Neural cell (in vitro differentiated cells): ENCODE measurements around the gene DNAH3. TPM values are rescaled to one million over a fixed set of nuclear protein-coding genes. Genes with fewer than 3 reads are reported as not detected.

Source experiments
- H2AFZ ChIP-seq: fragments of 200-600, 300-800 bp; sonication (generic), shearing (Covaris generic); 2 replicates; pipeline ENCODE4 v1.6.0; 2014; ENCODE audit warnings: low read depth, mild to moderate bottlenecking, antibody characterized with exemption, low read length, moderate library complexity
- H3F3A ChIP-seq: fragments of 200-600 bp; shearing (Covaris generic); 2 replicates; pipeline ENCODE4 v1.6.1; 2016; ENCODE audit warnings: mild to moderate bottlenecking, moderate library complexity, mixed read lengths, antibody characterized with exemption, low read length; ENCODE audit not compliant: insufficient read depth, poor library complexity, severe bottlenecking
- H3K27ac ChIP-seq: fragments of 200-600, 300-800 bp; sonication (generic), shearing (Covaris generic); 2 replicates; pipeline ENCODE4 v1.5.1; 2014; ENCODE audit warnings: mild to moderate bottlenecking, low read length, moderate library complexity
- H3K27me3 ChIP-seq: fragments of 300-800, 200-600 bp; sonication (generic), shearing (Covaris generic); 2 replicates; pipeline ENCODE4 v1.6.0; 2014; ENCODE audit warnings: mild to moderate bottlenecking, low read depth, low read length, moderate library complexity; ENCODE audit not compliant: insufficient read depth
- H3K36me3 ChIP-seq: fragments of 300-800, 200-600 bp; sonication (generic), shearing (Covaris generic); 2 replicates; pipeline ENCODE4 v1.5.1; 2014; ENCODE audit warnings: mild to moderate bottlenecking, antibody characterized with exemption, low read length, moderate library complexity; ENCODE audit not compliant: insufficient read depth
- H3K4me2 ChIP-seq: fragments of 300-800, 200-600 bp; sonication (generic), shearing (Covaris generic); 2 replicates; pipeline ENCODE4 v1.6.0; 2014; ENCODE audit warnings: mild to moderate bottlenecking, low read length
- H3K4me3 ChIP-seq: fragments of 300-800, 200-600 bp; sonication (generic), shearing (Covaris generic); 2 replicates; pipeline ENCODE4 v1.5.1; 2014; ENCODE audit warnings: mild to moderate bottlenecking, low read length, moderate library complexity
- H3K79me2 ChIP-seq: fragments of 200-600 bp; shearing (Covaris generic); replicated peaks from 2 replicates; pipeline ENCODE4 v1.6.0; 2014; ENCODE audit warnings: mild to moderate bottlenecking, low read length, moderate library complexity; ENCODE audit not compliant: insufficient read depth
- H3K9ac ChIP-seq: fragments of 300-800, 200-600 bp; sonication (generic), shearing (Covaris generic); 2 replicates; pipeline ENCODE4 v1.6.1; 2016; ENCODE audit warnings: mild to moderate bottlenecking, low read length, mixed read lengths
- H3K9me2 ChIP-seq: fragments of 200-600 bp; shearing (Covaris generic); 2 replicates; pipeline ENCODE4 v1.6.1; 2016; ENCODE audit warnings: mild to moderate bottlenecking, low read length, mixed read lengths; ENCODE audit not compliant: insufficient read depth
- H3K9me3 ChIP-seq: fragments of 200-600, 300-800 bp; sonication (generic), shearing (Covaris generic); 2 replicates; pipeline ENCODE4 v1.6.1; 2016; ENCODE audit warnings: mild to moderate bottlenecking, mixed run types, low read length, moderate library complexity, mixed read lengths
- H4K20me1 ChIP-seq: fragments of 200-600 bp; shearing (Covaris generic); 2 replicates; pipeline ENCODE4 v1.6.1; 2016; ENCODE audit warnings: mild to moderate bottlenecking, mixed run types; ENCODE audit not compliant: insufficient read depth
- EP300 ChIP-seq: fragments of 450-650 bp; conservative IDR thresholded peaks from 2 replicates; pipeline ENCODE4 v1.6.1; 2014; ENCODE audit warnings: antibody characterized with exemption, mild to moderate bottlenecking, moderate library complexity; ENCODE audit not compliant: poor library complexity, severe bottlenecking
- EZH2 ChIP-seq: fragments of 200-600, 300-800 bp; shearing (Covaris generic), sonication (generic); IDR thresholded peaks from 2 replicates; pipeline ENCODE4 v1.6.1; 2014; ENCODE audit warnings: antibody characterized with exemption, low read length, borderline replicate concordance, mild to moderate bottlenecking; ENCODE audit not compliant: insufficient read depth, poor library complexity, severe bottlenecking
- MXI1 ChIP-seq: fragments of 450-650 bp; conservative IDR thresholded peaks from 2 replicates; pipeline ENCODE4 v1.6.1; 2014; ENCODE audit warnings: antibody characterized with exemption, mild to moderate bottlenecking; ENCODE audit not compliant: poor library complexity, severe bottlenecking
- POLR2AphosphoS5 ChIP-seq: IDR thresholded peaks from 2 replicates; pipeline ENCODE4 v1.6.1; 2012
- RAD21 ChIP-seq: fragments of 450-650 bp; conservative IDR thresholded peaks from 2 replicates; pipeline ENCODE4 v1.6.1; 2014; ENCODE audit warnings: antibody characterized with exemption, mild to moderate bottlenecking, moderate library complexity
- SMC3 ChIP-seq: fragments of 450-650 bp; conservative IDR thresholded peaks from 2 replicates; pipeline ENCODE4 v1.6.1; 2014; ENCODE audit warnings: antibody characterized with exemption, mild to moderate bottlenecking, moderate library complexity; ENCODE audit not compliant: poor library complexity
- TAF1 ChIP-seq: IDR thresholded peaks from 2 replicates; pipeline ENCODE4 v1.6.1; 2012; ENCODE audit warnings: low read depth
- polyA plus RNA-seq: library from polyadenylated mRNA; depleted of rRNA; stranded (reverse); fragments of >200 nt; gene quantifications from 2 replicates; pipeline ENCODE4 v1.2.3, GENCODE V29; 2014
- TF ChIP-seq, protein P1 (sequence below): fragments of 450-650 bp; IDR thresholded peaks from 2 replicates; pipeline ENCODE4 v1.5.1; 2014; ENCODE audit warnings: antibody characterized with exemption, mild to moderate bottlenecking, moderate library complexity; ENCODE audit not compliant: poor library complexity, severe bottlenecking
- TF ChIP-seq, protein P2 (sequence below): IDR thresholded peaks from 2 replicates; pipeline ENCODE4 v1.6.1; 2012; ENCODE audit warnings: borderline replicate concordance

DNAH3 gene
- polyA plus RNA-seq, 1 donor from 2014 or later: 0.06 TPM

DNA sequence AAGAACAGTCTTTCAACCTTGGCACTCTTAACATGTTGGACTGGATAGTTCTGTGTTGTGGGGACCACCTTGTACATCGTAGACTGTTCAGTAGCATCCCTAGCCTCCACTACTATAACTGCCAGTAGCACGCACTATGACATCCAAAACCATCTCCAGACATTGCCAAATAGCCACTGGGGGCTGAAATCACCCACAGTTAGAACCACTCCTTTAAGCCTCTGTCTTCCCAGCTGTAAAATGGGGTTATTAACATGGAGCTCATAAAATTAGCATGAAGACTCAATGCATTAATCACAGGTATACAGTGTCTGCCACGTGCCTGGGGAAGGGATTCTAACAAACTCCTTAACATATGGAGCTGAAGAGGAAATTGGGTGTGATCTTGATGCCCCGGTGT is 200.4 kb downstream of the DNAH3 start:
- TF ChIP-seq EP300 (no peak), POLR2AphosphoS5 (no peak)
- TF ChIP-seq, protein P1, sequence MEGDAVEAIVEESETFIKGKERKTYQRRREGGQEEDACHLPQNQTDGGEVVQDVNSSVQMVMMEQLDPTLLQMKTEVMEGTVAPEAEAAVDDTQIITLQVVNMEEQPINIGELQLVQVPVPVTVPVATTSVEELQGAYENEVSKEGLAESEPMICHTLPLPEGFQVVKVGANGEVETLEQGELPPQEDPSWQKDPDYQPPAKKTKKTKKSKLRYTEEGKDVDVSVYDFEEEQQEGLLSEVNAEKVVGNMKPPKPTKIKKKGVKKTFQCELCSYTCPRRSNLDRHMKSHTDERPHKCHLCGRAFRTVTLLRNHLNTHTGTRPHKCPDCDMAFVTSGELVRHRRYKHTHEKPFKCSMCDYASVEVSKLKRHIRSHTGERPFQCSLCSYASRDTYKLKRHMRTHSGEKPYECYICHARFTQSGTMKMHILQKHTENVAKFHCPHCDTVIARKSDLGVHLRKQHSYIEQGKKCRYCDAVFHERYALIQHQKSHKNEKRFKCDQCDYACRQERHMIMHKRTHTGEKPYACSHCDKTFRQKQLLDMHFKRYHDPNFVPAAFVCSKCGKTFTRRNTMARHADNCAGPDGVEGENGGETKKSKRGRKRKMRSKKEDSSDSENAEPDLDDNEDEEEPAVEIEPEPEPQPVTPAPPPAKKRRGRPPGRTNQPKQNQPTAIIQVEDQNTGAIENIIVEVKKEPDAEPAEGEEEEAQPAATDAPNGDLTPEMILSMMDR: no peak
- H4K20me1 ChIP-seq: no peaks in the 10 kb centered on the region

DNA sequence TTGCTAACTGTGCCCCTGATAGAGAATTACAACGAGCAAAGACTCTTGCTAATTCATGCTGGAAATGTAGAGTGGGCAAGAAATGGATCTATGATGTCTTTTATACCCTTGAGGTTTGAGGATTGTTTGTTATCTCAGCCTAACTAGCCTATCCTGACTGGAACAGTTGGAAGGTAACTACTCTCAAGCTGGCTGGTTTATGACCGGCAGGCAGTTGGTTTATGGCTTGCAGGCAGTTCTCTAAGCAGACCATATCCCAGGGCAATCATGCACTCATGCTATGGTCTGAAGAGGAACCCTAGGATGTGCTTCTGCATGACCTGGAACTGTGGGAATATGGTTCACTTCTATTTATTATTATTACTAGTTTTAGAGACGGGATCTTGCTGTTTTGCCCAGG is 201.0 kb downstream of the DNAH3 start:
- Histone ChIP-seq H2AFZ (no peak overlapping the region), H3K27ac (no peak overlapping the region), H4K20me1 (no peaks in the 10 kb centered on the region), H3K27me3 (no peaks in the 10 kb centered on the region), H3K9me3 (no peaks in the 10 kb centered on the region), H3F3A (no peaks in the 10 kb centered on the region), H3K4me3 (no peak overlapping the region), H3K36me3 (no peaks in the 10 kb centered on the region), H3K9me2 (no peaks in the 10 kb centered on the region), H3K79me2 (no peaks in the 10 kb centered on the region), H3K9ac (no peak overlapping the region), H3K4me2 (no peak overlapping the region)
- no peak for TF ChIP-seq POLR2AphosphoS5

More for the DNA sequence above, 200.4 kb downstream of the DNAH3 start:
- no peaks in the 10 kb centered on the region for H3K36me3 ChIP-seq
- no peak overlapping the region for H2AFZ ChIP-seq
- no peaks in the 10 kb centered on the region for H3K27me3 ChIP-seq
- H3K4me2 ChIP-seq: no peak overlapping the region
- no peaks in the 10 kb centered on the region for H3K9me2 ChIP-seq
- H3K79me2 ChIP-seq: no peaks in the 10 kb centered on the region
- no peak overlapping the region for H3K4me3 ChIP-seq
- no peaks in the 10 kb centered on the region for H3F3A ChIP-seq
- H3K9me3 ChIP-seq: no peaks in the 10 kb centered on the region
- H3K27ac ChIP-seq: no peak overlapping the region
- H3K9ac ChIP-seq: no peak overlapping the region

GRCh38 chr16:20948444-20948843 is 202.2 kb downstream of the DNAH3 start:
- no peaks in the 10 kb centered on the region for H3K9me3 ChIP-seq
- no peak overlapping the region for H3K27ac ChIP-seq
- TF ChIP-seq MXI1: no peak
- TF ChIP-seq, protein P1: no peak
- TF ChIP-seq EZH2: no peak
- no peak for TF ChIP-seq TAF1
- TF ChIP-seq RAD21: no peak
- TF ChIP-seq SMC3: no peak
- TF ChIP-seq, protein P2, sequence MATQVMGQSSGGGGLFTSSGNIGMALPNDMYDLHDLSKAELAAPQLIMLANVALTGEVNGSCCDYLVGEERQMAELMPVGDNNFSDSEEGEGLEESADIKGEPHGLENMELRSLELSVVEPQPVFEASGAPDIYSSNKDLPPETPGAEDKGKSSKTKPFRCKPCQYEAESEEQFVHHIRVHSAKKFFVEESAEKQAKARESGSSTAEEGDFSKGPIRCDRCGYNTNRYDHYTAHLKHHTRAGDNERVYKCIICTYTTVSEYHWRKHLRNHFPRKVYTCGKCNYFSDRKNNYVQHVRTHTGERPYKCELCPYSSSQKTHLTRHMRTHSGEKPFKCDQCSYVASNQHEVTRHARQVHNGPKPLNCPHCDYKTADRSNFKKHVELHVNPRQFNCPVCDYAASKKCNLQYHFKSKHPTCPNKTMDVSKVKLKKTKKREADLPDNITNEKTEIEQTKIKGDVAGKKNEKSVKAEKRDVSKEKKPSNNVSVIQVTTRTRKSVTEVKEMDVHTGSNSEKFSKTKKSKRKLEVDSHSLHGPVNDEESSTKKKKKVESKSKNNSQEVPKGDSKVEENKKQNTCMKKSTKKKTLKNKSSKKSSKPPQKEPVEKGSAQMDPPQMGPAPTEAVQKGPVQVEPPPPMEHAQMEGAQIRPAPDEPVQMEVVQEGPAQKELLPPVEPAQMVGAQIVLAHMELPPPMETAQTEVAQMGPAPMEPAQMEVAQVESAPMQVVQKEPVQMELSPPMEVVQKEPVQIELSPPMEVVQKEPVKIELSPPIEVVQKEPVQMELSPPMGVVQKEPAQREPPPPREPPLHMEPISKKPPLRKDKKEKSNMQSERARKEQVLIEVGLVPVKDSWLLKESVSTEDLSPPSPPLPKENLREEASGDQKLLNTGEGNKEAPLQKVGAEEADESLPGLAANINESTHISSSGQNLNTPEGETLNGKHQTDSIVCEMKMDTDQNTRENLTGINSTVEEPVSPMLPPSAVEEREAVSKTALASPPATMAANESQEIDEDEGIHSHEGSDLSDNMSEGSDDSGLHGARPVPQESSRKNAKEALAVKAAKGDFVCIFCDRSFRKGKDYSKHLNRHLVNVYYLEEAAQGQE: no peak
- TF ChIP-seq EP300: no peak

More at GRCh38 chr16:20948444-20948843, 202.2 kb downstream of the DNAH3 start:
- H3K27me3 ChIP-seq: no peaks in the 10 kb centered on the region
- no peaks in the 10 kb centered on the region for H4K20me1 ChIP-seq
- no peaks in the 10 kb centered on the region for H3K79me2 ChIP-seq
- H3K4me2 ChIP-seq: no peak overlapping the region
- H2AFZ ChIP-seq: no peak overlapping the region
- H3K4me3 ChIP-seq: no peak overlapping the region
- no peaks in the 10 kb centered on the region for H3F3A ChIP-seq
- H3K36me3 ChIP-seq: no peaks in the 10 kb centered on the region
- no peak overlapping the region for H3K9ac ChIP-seq
- no peaks in the 10 kb centered on the region for H3K9me2 ChIP-seq
